Measurements from ENCODE around the gene RNF213. TPM values are rescaled to one million over a fixed set of nuclear protein-coding genes. Genes with fewer than 3 reads are reported as not detected.
"Not testable (repeated sequence)": the region's sequence is repeated elsewhere in the genome, so short reads cannot be mapped to it uniquely, and the experiment has no call there.

RNF213 gene
- total RNA-seq, 1 donor from 2014 or later: 25.6 TPM

GRCh38 chr17:80402959-80403358, 142.3 kb downstream of the RNF213 start:
- Histone ChIP-seq H3K4me1 (no peaks in the 10 kb centered on the region), H3K27ac (replicated peaks) (no peak overlapping the region), H3K27me3 (ENCODE audit: low read depth) (no peaks in the 10 kb centered on the region), H3K4me3 (no peak overlapping the region), H3K9me3 (replicated peaks) (no peaks in the 10 kb centered on the region), H3K36me3 (no peaks in the 10 kb centered on the region)
- intact Hi-C loops (cut with micrococcal nuclease): no loop called here
- TF ChIP-seq CTCF (IDR thresholded peaks at IDR 0.05; ENCODE audit: borderline replicate concordance): no peak
- DNase-seq: no peak

DNA sequence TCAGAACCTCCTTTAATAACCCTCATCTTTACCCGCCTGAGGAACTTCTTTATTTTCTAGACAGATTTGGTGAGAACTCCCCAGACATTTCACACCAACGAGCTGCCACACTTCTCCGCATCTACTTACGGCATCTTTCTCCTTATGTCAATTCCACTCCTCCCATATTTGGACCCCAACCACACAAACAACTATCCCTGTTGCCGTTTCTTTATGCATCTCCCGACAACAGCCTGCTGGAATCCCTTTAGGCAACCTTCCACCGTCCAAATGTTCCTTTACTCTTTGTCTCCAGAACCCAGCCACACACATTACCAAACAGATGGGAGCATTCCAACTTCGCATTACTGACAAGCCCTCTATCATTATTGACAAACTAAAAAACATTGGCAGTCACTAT, 145.5 kb downstream of the RNF213 start:
- no peaks in the 10 kb centered on the region for H3K27me3 ChIP-seq (ENCODE audit: low read depth)
- no peaks in the 10 kb centered on the region for H3K4me1 ChIP-seq
- no peak for TF ChIP-seq CTCF (IDR thresholded peaks at IDR 0.05; ENCODE audit: borderline replicate concordance)
- H3K27ac ChIP-seq (replicated peaks): no peak overlapping the region
- H3K36me3 ChIP-seq: no peaks in the 10 kb centered on the region
- intact Hi-C loops (cut with micrococcal nuclease): no loop called here
- H3K9me3 ChIP-seq (replicated peaks): no peaks in the 10 kb centered on the region
- DNase-seq: no peak
- H3K4me3 ChIP-seq: no peak overlapping the region

DNA sequence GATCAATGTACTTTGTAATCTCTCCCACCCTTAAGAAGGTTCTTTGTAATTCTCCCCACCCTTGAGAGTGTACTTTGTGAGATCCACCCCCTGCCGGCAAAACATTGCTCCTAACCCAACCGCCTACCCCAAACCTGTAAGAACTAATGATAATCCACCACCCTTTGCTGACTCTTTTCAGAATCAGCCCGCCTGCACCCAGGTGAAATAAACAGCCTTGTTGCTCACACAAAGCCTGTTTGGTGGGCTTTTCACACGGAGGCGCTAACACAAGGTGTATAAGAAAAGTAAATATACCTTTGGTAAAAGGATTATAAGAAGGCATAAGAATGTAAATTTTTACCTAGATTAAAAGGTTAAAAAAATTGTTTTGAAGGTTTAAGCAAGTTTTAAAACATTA, 147.3 kb downstream of the RNF213 start:
- H3K4me3 ChIP-seq; H3K9me3 ChIP-seq (replicated peaks); H3K36me3 ChIP-seq; intact Hi-C loops (cut with micrococcal nuclease); H3K27ac ChIP-seq (replicated peaks); DNase-seq; H3K4me1 ChIP-seq; H3K27me3 ChIP-seq (ENCODE audit: low read depth): not testable (repeated sequence)

DNA sequence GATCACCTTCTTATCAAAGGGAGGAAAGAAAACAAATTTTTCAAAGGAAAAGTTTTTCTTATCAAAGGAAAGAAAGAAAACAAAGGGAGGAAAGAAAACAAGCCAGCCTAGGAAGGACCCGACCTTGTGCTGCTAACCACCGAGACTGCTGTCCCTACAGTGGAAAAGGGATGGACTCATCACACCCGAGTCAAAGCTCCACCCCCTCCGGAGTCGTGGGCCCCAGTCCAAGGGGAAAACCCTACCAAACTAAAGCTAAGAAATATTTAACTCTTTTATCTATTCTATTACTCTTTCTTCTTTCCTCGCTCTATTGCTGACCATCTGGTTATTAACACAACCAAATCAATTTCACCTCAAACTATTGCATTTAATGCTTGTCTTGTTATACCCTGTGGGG, 148.2 kb downstream of the RNF213 start:
- H3K9me3 ChIP-seq (replicated peaks): no peaks in the 10 kb centered on the region
- no peaks in the 10 kb centered on the region for H3K27me3 ChIP-seq (ENCODE audit: low read depth)
- TF ChIP-seq CTCF (IDR thresholded peaks at IDR 0.05; ENCODE audit: borderline replicate concordance): no peak
- H3K4me1 ChIP-seq: peaks cover 4% of the 10 kb centered on the region
- DNase-seq: no peak
- H3K27ac ChIP-seq (replicated peaks): no peak overlapping the region
- H3K4me3 ChIP-seq: no peak overlapping the region
- H3K36me3 ChIP-seq: no peaks in the 10 kb centered on the region
- intact Hi-C loops (cut with micrococcal nuclease): no loop called here

GRCh38 chr17:80409626-80410025, 149.0 kb downstream of the RNF213 start:
- intact Hi-C loops (cut with micrococcal nuclease): no loop called here
- peaks cover 12% of the 10 kb centered on the region for H3K4me1 ChIP-seq
- no peaks in the 10 kb centered on the region for H3K27me3 ChIP-seq (ENCODE audit: low read depth)
- H3K4me3 ChIP-seq: no peak overlapping the region
- H3K36me3 ChIP-seq: no peaks in the 10 kb centered on the region
- H3K9me3 ChIP-seq (replicated peaks): no peaks in the 10 kb centered on the region
- TF ChIP-seq CTCF (IDR thresholded peaks at IDR 0.05; ENCODE audit: borderline replicate concordance): no peak
- no peak overlapping the region for H3K27ac ChIP-seq (replicated peaks)
- DNase-seq: no peak

DNA sequence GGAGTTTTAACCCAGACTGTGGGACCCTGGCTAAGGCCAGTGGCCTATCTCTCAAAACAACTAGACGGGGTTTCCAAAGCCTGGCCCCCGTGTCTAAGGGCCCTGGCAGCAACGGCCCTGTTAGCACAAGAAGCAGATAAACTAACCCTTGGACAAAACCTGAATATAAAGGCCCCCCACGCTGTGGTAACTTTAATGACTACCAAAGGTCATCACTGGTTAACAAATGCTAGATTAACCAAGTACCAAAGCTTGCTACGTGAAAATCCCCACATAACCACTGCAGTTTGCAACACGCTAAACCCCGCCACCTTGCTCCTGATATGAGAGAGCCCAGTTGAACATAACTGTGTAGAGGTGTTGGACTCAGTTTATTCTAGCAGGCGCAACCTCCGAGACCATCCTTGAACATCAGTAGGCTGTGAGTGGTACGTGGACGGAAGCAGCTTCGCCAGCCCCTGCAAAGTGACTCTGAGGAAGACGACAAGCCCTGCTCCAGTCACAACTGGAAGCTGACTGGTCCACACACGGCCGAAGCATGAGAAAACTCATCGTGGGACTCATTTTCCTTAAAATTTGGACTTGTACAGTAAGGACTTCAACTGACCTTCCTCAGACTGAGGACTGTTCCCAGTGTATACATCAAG, 149.9 kb downstream of the RNF213 start:
- H3K4me3 ChIP-seq; intact Hi-C loops (cut with micrococcal nuclease): not testable (repeated sequence)

More for the DNA sequence above, 149.9 kb downstream of the RNF213 start:
- H3K36me3 ChIP-seq; DNase-seq; H3K27me3 ChIP-seq (ENCODE audit: low read depth); H3K27ac ChIP-seq (replicated peaks); H3K9me3 ChIP-seq (replicated peaks): not testable (repeated sequence)
- H3K4me1 ChIP-seq: peaks cover 20% of the 10 kb centered on the region

All from left ventricle myocardium inferior (tissue), 1 donor.